GM12892 (cell line): ENCODE results near the gene TSPAN9.
A peak's percentile ranks its signal among the peaks of the same experiment; 100 is the strongest.

Source experiments
- DNase-seq: peaks from one replicate; pipeline ENCODE4 v3.0.0; 2011; ENCODE audit not compliant: insufficient read length
- FAIRE-seq: peaks from 2 replicates; lab custom pipeline; 2011; peaks lifted over from hg19 to GRCh38; lab: Jason Lieb, UNC
- POLR2A ChIP-seq: IDR thresholded peaks from 2 replicates; pipeline ENCODE4 v1.6.1; 2011; ENCODE audit warnings: low read depth, low read length, control low read depth
- POLR2AphosphoS5 ChIP-seq: IDR thresholded peaks from 2 replicates; pipeline ENCODE4 v1.6.1; 2011; ENCODE audit warnings: low read depth, low read length, control low read depth
- TAF1 ChIP-seq: IDR thresholded peaks from 2 replicates; pipeline ENCODE4 v1.6.1; 2011; ENCODE audit warnings: low read depth, mild to moderate bottlenecking, control low read depth, low read length, borderline replicate concordance

TSPAN9 gene

DNA sequence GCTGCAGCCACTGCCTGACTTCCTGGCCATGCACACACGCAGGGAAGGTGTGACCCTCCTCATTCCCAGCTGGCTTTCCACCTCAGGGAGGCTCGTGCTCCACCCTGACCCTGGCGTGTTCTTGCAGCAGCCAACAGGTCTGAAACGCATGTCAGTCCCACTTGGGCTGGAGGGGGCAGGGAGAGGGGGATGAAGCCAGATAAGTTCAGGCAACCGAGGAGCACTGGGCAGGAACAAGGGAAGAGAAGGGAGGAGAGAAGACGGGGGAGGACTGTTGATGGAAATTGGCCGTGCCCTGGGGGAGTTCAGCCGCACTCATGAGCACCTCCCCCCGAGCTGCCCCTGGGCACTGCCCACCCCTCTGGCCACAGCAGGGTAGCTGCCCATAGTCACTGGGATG lies 231.4 kb downstream of the TSPAN9 start:
- TF ChIP-seq POLR2AphosphoS5 (no peak), POLR2A (no peak), TAF1 (no peak)
- no peak for DNase-seq
- no peak for FAIRE-seq

DNA sequence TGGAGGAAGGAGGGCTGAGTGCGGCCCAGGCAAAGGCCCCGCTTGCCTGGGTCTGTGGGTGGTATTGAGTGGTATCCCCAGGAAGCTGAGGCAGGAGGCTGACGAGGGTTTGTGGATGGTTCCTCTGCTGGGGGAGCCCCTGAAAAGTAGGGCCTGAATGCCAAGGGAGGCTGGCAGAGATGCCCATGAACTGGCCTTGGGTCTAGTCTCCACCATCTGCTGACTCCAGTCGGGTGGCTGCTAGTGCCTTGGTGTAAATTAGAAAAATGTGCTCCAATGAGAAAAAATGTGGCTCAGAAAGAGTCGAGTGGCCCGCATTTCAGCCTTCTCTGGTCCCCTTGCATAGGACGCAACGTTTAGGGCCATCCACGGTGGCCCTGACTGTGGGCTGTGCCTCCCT lies 232.6 kb downstream of the TSPAN9 start:
- FAIRE-seq, result no peak
- no peak for DNase-seq
- no peak for TF ChIP-seq POLR2AphosphoS5
- no peak for TF ChIP-seq POLR2A
- TF ChIP-seq TAF1, result no peak

DNA sequence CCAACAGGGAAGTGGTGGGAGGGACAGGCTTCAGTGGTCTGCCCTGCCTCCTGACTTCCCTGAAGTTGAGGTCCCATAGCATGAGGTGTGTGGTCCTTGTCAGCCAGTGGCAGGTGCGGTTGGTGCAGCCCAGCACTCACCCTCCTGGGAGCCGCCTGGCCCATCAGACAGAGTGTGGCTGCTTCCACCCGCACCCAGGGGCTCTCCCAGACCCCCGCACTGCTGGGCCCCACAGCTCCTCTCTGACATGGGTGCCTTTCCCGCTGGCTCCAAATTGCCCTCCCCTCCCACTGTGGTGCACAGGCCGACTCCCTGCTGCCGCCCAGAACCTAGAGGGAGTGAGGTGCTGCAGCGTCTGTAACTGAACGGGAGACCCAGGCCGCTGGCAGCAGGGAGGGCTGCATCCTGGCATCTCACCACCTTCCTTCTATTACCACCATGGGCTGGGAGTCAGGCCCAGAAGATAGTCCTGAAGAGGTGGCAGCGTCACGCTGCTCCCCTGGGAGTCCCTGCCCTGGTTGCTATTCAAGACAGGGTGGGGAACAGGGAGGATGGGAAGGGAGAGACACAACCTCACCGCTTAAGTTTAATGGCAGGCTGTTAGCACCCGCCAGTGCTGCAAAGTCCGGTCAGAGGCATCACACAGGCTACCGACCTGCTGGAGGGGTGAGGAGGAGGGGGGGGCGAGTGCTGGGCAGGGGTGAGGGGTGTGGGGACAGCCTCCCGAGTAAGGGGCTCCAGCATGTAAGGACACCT lies 233.3 kb downstream of the TSPAN9 start:
- FAIRE-seq, result no peak
- DNase-seq, result no peak
- TF ChIP-seq POLR2A (no peak), TAF1 (no peak), POLR2AphosphoS5 (no peak)

DNA sequence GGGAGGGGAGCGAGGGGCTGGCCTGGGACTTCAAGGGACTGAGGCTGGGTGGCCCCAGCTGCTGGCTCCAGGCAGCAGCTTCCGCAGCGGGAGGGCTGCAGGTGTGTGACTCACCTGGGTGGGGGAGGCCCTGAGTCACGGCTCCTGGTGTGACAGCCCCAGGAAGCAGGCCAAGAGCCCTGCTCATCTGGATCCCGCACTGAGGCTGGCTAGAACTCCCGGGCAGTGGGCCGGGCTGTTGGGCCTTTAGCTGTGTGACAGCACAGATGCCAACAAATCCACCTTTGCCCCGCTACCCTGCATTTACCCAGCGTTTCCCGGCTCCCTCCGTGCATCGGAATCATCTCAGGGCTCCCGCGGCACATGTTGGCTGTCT lies 233.8 kb downstream of the TSPAN9 start:
- TF ChIP-seq POLR2AphosphoS5 (no peak), TAF1 (no peak), POLR2A (no peak)
- no peak for FAIRE-seq
- no peak for DNase-seq

DNA sequence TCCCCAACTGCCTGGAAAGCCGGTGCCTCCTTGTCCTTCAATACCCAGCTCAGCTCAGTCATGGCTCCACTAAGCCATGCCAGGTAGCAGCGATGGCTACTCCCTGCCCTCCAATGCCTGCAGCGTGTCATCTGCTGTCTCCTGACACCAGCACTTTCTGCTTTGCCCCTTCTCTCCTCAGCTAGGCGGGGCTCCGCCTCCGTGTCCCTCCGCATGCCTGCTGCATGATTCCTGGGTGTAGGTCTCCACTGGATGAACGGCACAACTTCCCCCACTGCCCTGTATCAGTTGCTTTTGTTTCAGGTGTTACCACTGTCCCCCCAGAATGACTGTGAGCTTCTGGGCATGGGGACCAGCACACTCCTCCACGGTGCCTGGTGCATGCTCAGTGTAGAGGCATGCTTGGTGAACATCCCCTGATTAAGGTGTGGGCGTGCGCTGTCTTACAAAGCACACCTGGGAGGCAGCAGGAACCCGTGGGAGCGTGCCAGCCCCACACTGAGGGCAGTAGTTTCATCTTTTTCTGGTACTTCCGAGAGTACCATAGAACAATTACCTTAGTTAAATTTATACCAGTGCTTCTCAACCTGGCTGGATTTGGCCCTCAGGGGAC lies 234.4 kb downstream of the TSPAN9 start:
- no peak for TF ChIP-seq POLR2AphosphoS5
- TF ChIP-seq POLR2A, result no peak
- TF ChIP-seq TAF1, result no peak
- FAIRE-seq (no peak), DNase-seq (no peak)

DNA sequence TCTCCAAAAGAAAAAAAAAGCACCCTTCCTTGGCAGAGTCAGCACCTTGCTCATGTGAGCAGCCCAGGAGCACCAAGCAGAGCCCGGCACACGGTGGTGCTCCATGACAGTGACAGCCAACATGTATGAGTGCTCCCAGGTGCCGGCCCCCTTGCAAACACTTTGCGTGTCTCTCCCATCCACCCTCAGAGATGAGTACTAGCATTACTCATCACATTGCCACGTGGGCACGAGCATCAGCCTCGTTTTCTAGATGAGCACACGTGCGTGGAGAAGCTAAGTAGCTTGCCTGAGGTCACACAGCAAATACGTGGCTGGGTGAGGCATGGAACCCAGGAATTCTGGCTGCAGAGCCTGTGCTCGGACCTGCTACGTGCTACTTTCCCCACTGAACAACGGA lies 235.9 kb downstream of the TSPAN9 start:
- TF ChIP-seq POLR2A, result no peak
- TF ChIP-seq POLR2AphosphoS5, result no peak
- TF ChIP-seq TAF1, result no peak
- DNase-seq (no peak), FAIRE-seq (no peak)

DNA sequence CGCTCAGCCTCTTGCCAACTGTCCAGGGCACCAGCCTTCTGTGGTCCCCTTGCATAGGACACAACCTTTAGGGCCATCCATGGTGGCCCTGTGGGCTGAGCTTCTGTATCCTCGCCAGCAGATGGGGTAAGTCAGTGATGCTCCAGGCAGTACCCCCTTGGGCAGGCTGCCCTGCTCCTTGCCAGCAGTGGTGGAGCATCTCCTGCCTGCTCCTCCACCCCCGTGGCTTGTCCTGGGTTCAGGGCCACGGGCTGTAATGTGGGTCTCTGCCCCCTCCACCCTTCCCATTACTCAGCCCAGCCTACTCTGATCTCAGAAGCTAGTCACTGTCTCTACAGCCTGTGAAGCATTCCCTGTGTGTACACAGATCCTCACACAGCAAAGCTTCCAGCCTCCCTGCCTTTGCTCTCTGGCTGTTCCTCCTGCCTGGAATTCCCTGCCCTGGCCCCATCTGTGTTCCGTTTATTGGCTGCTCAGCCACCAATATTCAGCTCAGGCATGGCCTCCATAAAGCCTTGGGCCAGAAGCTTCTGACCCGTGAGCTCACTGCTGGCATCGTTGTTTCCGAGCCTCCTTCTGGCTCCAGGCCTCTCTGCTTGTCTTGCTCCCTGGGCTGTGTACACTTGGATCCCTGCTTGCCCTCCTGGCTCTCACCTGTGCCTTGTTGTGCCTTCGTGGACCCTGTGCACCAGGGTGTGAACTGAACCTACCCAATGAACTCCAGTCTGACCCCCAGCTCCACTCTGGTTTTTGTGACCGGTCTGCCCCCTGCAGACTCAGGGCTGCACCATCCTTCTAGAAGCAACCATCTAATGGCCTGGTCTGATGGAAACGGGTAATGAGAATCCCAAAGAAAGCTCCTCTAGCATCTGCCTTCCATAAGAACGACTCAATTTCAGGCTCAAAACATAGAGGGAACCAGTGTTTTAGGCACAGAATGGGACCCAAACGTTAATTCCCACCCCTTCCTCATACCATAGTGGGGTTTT lies 236.8 kb downstream of the TSPAN9 start:
- TF ChIP-seq TAF1 (no peak), POLR2A (no peak), POLR2AphosphoS5 (no peak)
- peak; percentile 5 for FAIRE-seq

DNA sequence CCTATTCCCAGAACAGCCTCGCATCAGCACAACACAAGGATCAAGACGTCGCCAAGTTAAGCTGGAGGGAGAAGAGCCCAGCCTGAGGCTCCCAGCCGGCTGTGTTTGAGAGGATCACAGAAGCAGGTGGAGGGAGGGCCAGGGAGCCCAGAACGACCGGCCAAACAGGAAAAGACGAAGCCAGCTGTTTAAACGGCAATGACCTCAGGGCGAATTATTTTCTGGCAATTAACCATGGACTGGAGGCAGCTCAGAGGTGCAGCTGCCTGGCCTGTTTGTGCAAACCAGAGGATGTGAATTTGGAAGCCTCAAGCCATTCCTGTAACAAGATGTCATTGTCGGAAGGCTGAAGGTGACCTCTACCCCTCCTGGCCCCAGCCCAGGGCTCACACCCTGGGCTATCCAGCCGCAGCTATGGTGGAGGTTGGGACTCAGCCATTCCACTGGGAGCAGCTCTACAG lies 238.1 kb downstream of the TSPAN9 start:
- DNase-seq (no peak), FAIRE-seq (no peak)
- no peak for TF ChIP-seq POLR2A
- TF ChIP-seq POLR2AphosphoS5, result no peak
- TF ChIP-seq TAF1, result no peak

More for the DNA sequence above, 236.8 kb downstream of the TSPAN9 start:
- no peak for DNase-seq

DNA sequence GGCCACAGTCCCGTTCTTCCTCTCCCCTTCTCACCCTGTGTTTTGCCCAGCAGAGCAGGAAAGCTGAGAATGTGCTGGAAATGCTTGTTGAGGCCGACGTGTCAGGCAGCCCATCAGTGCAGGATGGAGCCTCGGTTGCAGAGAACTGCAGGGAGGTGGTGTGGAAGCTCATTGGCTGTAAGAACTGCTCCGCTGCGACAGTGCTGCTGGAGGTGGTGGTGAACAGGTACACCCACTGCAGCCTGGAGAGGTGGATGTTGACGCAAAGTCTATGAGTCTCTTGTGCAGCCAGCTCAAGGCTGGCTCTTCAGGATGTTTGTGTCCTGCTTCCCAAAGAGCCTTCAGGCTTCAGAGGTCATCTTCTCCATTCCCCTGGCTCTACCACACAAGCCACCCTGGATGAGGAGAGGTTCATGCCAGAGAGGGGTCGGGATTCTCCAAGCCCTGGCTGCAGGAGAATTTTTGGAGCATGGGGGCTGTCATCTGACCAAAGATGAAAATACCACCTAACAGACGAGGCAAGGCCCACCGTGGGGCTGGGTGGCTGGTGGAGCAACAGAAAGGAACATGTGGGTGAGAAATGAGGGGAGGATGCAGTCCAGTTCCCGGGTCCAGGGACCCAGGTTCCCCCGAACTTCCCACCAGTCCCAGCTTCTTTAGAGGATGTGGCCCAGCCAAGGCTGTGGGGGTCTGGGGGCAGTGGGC lies 239.7 kb downstream of the TSPAN9 start:
- DNase-seq, result no peak
- no peak for FAIRE-seq
- TF ChIP-seq POLR2AphosphoS5 (no peak), TAF1 (no peak), POLR2A (no peak)

DNA sequence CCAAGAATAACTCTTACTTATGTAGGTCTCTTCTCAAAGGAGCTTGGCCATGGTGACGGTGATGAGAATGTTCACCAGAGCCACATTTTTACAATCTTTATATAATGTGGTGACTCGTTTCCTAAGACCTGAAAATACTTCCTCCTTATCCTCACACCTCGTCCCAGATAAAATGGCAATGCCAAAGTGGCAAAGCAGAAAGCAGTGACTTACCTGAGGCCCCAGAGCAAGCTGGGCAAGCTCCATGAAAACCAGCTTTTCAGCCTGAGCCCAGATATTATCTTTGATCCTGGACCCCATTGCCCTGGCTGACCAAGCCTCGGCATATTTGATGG lies 240.3 kb downstream of the TSPAN9 start:
- FAIRE-seq (no peak), DNase-seq (no peak)
- no peak for TF ChIP-seq TAF1
- TF ChIP-seq POLR2A, result no peak
- no peak for TF ChIP-seq POLR2AphosphoS5

DNA sequence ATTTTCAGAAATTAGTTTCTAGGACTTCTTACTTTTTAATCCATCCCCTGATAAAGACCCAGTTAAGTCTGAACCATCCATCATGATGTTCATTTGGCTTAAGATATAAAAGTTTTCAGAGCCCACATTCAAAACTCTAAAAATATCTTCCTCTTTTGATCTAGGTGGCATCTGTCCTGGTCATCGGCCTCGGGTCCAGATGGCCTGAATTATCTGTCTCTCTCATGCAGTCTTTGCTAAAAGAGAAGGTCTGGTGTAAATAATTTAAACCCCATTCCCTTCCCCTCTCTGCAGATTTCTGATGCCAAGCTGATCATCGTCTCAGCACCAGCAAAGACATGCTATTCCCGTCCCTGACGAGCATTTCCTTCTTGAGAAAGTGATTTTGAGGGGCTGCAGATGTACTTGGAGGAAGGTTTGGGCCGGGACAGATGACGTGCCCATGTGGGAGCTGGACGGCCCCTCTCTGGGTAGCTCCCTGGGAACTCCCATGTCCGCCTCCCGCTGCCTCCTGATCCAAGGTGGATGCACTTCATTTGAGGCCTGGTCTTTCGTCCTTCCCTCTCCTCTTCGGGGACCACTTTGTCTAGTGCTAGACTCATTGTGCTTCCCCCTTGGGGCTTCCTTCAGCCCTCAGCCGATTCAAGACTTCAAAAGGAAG lies 240.8 kb downstream of the TSPAN9 start:
- FAIRE-seq (no peak), DNase-seq (no peak)
- TF ChIP-seq TAF1, result no peak
- no peak for TF ChIP-seq POLR2A
- TF ChIP-seq POLR2AphosphoS5, result no peak
